B cell (primary cell): ENCODE results near the gene SUV39H2. TPM values are rescaled to one million over a fixed set of nuclear protein-coding genes. Genes with fewer than 3 reads are reported as not detected.
"Not testable (repeated sequence)": the region's sequence is repeated elsewhere in the genome, so short reads cannot be mapped to it uniquely, and the experiment has no call there.

Experiments
- ATAC-seq: fragments of 200-7000 bp; cut with Tn5 transposase; one replicate; pipeline ENCODE4 v1.10.0; 2021; ENCODE audit warnings: low read depth, mild to moderate bottlenecking, moderate number of reproducible peaks, moderate library complexity
- CTCF ChIA-PET: fragments of 350-600 bp; sonication (Branson Sonifier 250); formaldehyde crosslinking; loops from one replicate; lab custom pipeline; 2021; ENCODE audit warnings: antibody characterized with exemption, inconsistent platforms; lab: Charles Lee
- POLR2A ChIA-PET: fragments of 350-600 bp; sonication (Branson Sonifier 250); formaldehyde crosslinking; loops from one replicate; lab custom pipeline; 2021; ENCODE audit warnings: antibody characterized with exemption; lab: Charles Lee
- DNase-seq: peaks from one replicate; pipeline ENCODE4 v3.0.0; 2013
- H2AFZ ChIP-seq: 2 replicates; pipeline ENCODE4 v1.6.1; 2012; ENCODE audit warnings: mild to moderate bottlenecking, low read depth, low read length; ENCODE audit not compliant: insufficient read depth, poor library complexity, severe bottlenecking
- H3K27ac ChIP-seq, 2 donors: 1 replicate in 1 of 2; 2 replicates in 1 of 2; pipeline ENCODE4 v1.5.1; 2012 to 2013; ENCODE audit warnings: low read length in 2 of 2, mild to moderate bottlenecking in 2 of 2, moderate library complexity in 1 of 2
- H3K27me3 ChIP-seq, 4 experiments: fragments of 200-600 bp in 1 of 4; sonication (generic) in 1 of 4; replicated peaks in 1 of 4; 1 replicate in 2 of 4; 2 replicates in 2 of 4; pipeline versions ENCODE4 v1.6.1 to v1.7.0; 2013 to 2016; ENCODE audit warnings: low read length in 3 of 4, mild to moderate bottlenecking in 2 of 4, mixed read lengths in 1 of 4, moderate library complexity in 1 of 4; ENCODE audit not compliant: insufficient read depth in 4 of 4, control insufficient read depth in 3 of 4; ENCODE audit errors: control extremely low read depth in 1 of 4
- H3K36me3 ChIP-seq, 2 experiments: replicated peaks in 1 of 2; 1 replicate in 1 of 2; 2 replicates in 1 of 2; pipeline versions ENCODE4 v1.6.1 to v1.7.1; 2013; ENCODE audit warnings: low read length in 1 of 2; ENCODE audit not compliant: insufficient read depth in 2 of 2, control insufficient read depth in 1 of 2; ENCODE audit errors: control extremely low read depth in 1 of 2, extremely low read depth in 1 of 2
- H3K4me1 ChIP-seq, 2 donors: fragments of 200-600 bp in 1 of 2; sonication (generic) in 1 of 2; 1 replicate in 1 of 2; 2 replicates in 1 of 2; pipeline versions ENCODE4 v1.5.1 to v1.6.1; 2013 to 2017; ENCODE audit warnings: low read length in 2 of 2; ENCODE audit not compliant: control insufficient read depth in 2 of 2, insufficient read depth in 2 of 2
- H3K4me2 ChIP-seq: replicated peaks from 2 replicates; pipeline ENCODE3; 2012; ENCODE audit warnings: mild to moderate bottlenecking, low read depth, low read length; ENCODE audit not compliant: poor library complexity, severe bottlenecking
- H3K4me3 ChIP-seq, 5 experiments: fragments of 200-600 bp in 1 of 5; sonication (generic) in 1 of 5; 1 replicate in 3 of 5; 2 replicates in 2 of 5; pipeline versions ENCODE4 v1.5.1 to v1.7.0; 2011 to 2016; ENCODE audit warnings: low read length in 4 of 5, mild to moderate bottlenecking in 4 of 5, low read depth in 2 of 5, control low read depth in 1 of 5, moderate library complexity in 1 of 5; ENCODE audit not compliant: insufficient read depth in 1 of 5; ENCODE audit errors: control extremely low read depth in 1 of 5, extremely low read depth in 1 of 5
- H3K79me2 ChIP-seq: fragments of 200-600 bp; sonication (generic); one replicate; pipeline ENCODE4 v1.6.0; 2016; ENCODE audit warnings: low read length; ENCODE audit not compliant: control insufficient read depth, insufficient read depth
- H3K9ac ChIP-seq: fragments of 200-600 bp; sonication (generic); 2 replicates; pipeline ENCODE4 v1.6.1; 2017; ENCODE audit warnings: mild to moderate bottlenecking, low read length, moderate library complexity
- H3K9me3 ChIP-seq, 3 donors: one replicate each; pipeline versions ENCODE4 v1.6.1 to v1.7.1; 2013; ENCODE audit warnings: low read length in 2 of 3; ENCODE audit not compliant: control insufficient read depth in 2 of 3, insufficient read depth in 1 of 3; ENCODE audit errors: control extremely low read depth in 1 of 3
- H4K20me1 ChIP-seq: 2 replicates; pipeline ENCODE4 v1.6.0; 2012; ENCODE audit warnings: mild to moderate bottlenecking, low read length; ENCODE audit not compliant: insufficient read depth, control insufficient read depth, poor library complexity, severe bottlenecking
- H3K27ac Mint-ChIP-seq: one replicate; pipeline ENCODE4 v1.8.0; 2021; ENCODE audit warnings: mixed read lengths
- H3K27me3 Mint-ChIP-seq: one replicate; pipeline ENCODE4 v1.8.0; 2021; ENCODE audit warnings: mixed read lengths
- H3K4me1 Mint-ChIP-seq: one replicate; pipeline ENCODE4 v1.8.0; 2021; ENCODE audit warnings: mixed read lengths
- H3K4me3 Mint-ChIP-seq: one replicate; pipeline ENCODE4 v1.8.0; 2021; ENCODE audit warnings: mixed read lengths
- H3K9me3 Mint-ChIP-seq: one replicate; pipeline ENCODE4 v1.8.0; 2022; ENCODE audit warnings: mixed read lengths; ENCODE audit not compliant: insufficient read depth
- CTCF ChIP-seq: fragments of 200-600 bp; IDR thresholded peaks from one replicate; pipeline ENCODE4 v1.8.0; 2022; ENCODE audit warnings: antibody characterized with exemption, mild to moderate bottlenecking
- EZH2 ChIP-seq: IDR thresholded peaks from 2 replicates; pipeline ENCODE4 v1.6.1; 2012; ENCODE audit warnings: borderline replicate concordance, low read depth, mild to moderate bottlenecking, moderate library complexity, low read length; ENCODE audit not compliant: insufficient read depth, poor library complexity, severe bottlenecking
- WGBS: methylation state at CpG from one replicate; pipeline ENCODE4 v1.1.5; 2013; ENCODE audit warnings: missing lambda C conversion rate; ENCODE audit not compliant: insufficient coverage; 5-methylcytosine and 5-hydroxymethylcytosine counted together
- intact Hi-C: fragments of 100-400 bp; cut with micrococcal nuclease; formaldehyde crosslinking; loops from one replicate; pipeline ENCODE4 v1.10.0; 2022
- polyA plus RNA-seq: library from polyadenylated mRNA; depleted of rRNA; stranded (reverse); fragments of >200 nt; gene quantifications from 2 replicates; pipeline ENCODE4 v1.2.3, GENCODE V29; 2012
- total RNA-seq, 2 donors: library from RNA; stranded (reverse); fragments of 120-200 nt in 1 of 2; gene quantifications; 1 replicate in 1 of 2; 2 replicates in 1 of 2; pipeline versions ENCODE4 v1.2.3 to v1.2.4, GENCODE V29; 2013 to 2022

SUV39H2 gene
- total and polyA plus RNA-seq, 2 donors (not counting 1 experiment from before 2014, with no cell fraction given) = 0.73 to 3.2 TPM

GRCh38 chr10:14859775-14860174, 18.9 kb upstream of the SUV39H2 start:
- Histone ChIP-seq H3K4me3 (no peak overlapping the region), H3K4me2 (no peak overlapping the region), H3K36me3 (peaks cover 4 to 17% of the 10 kb centered on the region in 2 experiments), H2AFZ (no peak overlapping the region), H3K27ac (no peak overlapping the region), H3K4me1 (no peaks in the 10 kb centered on the region), H3K9ac (no peak overlapping the region), H3K79me2 (no peaks in the 10 kb centered on the region), H3K27me3 (no peaks in the 10 kb centered on the region), H4K20me1 (no peaks in the 10 kb centered on the region), H3K9me3 (no peaks in the 10 kb centered on the region)
- Mint-ChIP-seq H3K27ac (no peak overlapping the region), H3K27me3 (no peaks in the 10 kb centered on the region), H3K4me3 (no peak overlapping the region), H3K4me1 (no peaks in the 10 kb centered on the region), H3K9me3 (no peaks in the 10 kb centered on the region)
- ATAC-seq (no peak), DNase-seq (no peak)
- intact Hi-C loops = no loop called here
- POLR2A ChIA-PET = no interaction called here
- CTCF ChIA-PET = no interaction called here
- TF ChIP-seq EZH2 (no peak), CTCF (no peak)

GRCh38 chr10:14860791-14861190, 17.9 kb upstream of the SUV39H2 start:
- no peak overlapping the region for H3K4me2 ChIP-seq
- Mint-ChIP-seq H3K4me1 (no peaks in the 10 kb centered on the region), H3K9me3 (no peaks in the 10 kb centered on the region), H3K4me3 (no peak overlapping the region), H3K27me3 (no peaks in the 10 kb centered on the region), H3K27ac (no peak overlapping the region)
- H3K36me3 ChIP-seq = peaks cover 4 to 12% of the 10 kb centered on the region in 2 experiments
- H3K4me3 ChIP-seq = no peak overlapping the region
- H3K9ac ChIP-seq = no peak overlapping the region
- TF ChIP-seq EZH2 (no peak), CTCF (no peak)
- H3K4me1 ChIP-seq = no peaks in the 10 kb centered on the region
- WGBS = 100% methylated on average over 1 of the region's 1 CpG
- DNase-seq (no peak), ATAC-seq (no peak)
- H3K27ac ChIP-seq = no peak overlapping the region
- POLR2A ChIA-PET = no interaction called here
- H4K20me1 ChIP-seq = no peaks in the 10 kb centered on the region
- H3K79me2 ChIP-seq = no peaks in the 10 kb centered on the region
- H3K9me3 ChIP-seq = no peaks in the 10 kb centered on the region
- no peak overlapping the region for H2AFZ ChIP-seq
- H3K27me3 ChIP-seq = no peaks in the 10 kb centered on the region
- intact Hi-C loops = no loop called here
- CTCF ChIA-PET = no interaction called here

- POLR2A ChIA-PET = not testable (repeated sequence)
Measured at GRCh38 chr10:14864466-14864865, 14.2 kb upstream of the SUV39H2 start.

More at GRCh38 chr10:14864466-14864865, 14.2 kb upstream of the SUV39H2 start:
- H3K4me2 ChIP-seq, H3K9me3 Mint-ChIP-seq, ATAC-seq, H3K9ac ChIP-seq, H3K4me1 ChIP-seq, H3K79me2 ChIP-seq, H2AFZ ChIP-seq, H3K4me1 Mint-ChIP-seq, H3K27me3 Mint-ChIP-seq, H3K27ac Mint-ChIP-seq, H3K4me3 ChIP-seq, H3K9me3 ChIP-seq, H3K27ac ChIP-seq, H3K4me3 Mint-ChIP-seq, DNase-seq, intact Hi-C loops, H3K27me3 ChIP-seq, CTCF ChIA-PET, H4K20me1 ChIP-seq: not testable (repeated sequence)
- H3K36me3 ChIP-seq = peaks cover 8 to 20% of the 10 kb centered on the region in 2 experiments
- whole genome bisulfite sequencing = no CpG with 5 or more reads among the region's 6 CpGs
